ENCODE data around the gene KDM4B. TPM values are rescaled to one million over a fixed set of nuclear protein-coding genes. Genes with fewer than 3 reads are reported as not detected.

The KDM4B gene
- total RNA-seq, 1 experiment from 2014 or later: 43.7 TPM

DNA sequence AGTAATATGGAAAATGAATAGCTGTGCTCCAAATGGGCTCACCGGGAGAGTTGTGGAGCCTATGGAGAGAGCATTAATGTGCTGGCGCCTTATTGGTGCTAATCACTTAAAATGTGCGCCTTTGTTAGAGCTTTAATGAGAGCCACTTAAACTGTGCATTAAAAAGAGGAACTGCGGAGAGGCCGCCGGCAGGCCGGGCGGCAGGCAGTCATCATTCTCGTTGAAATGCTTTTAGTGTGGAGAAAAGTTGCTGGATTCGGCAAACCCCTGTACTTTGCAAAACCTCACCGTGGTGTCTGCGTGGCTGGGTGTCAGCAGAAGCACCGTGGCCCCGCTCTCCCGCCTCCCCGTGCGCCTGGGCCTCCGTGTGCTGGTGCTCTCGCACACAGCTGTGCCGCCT, 105.5 kb downstream of the KDM4B start:
- no peak overlapping the region for H3K27ac ChIP-seq (ENCODE audit: insufficient read length, low read depth, low read length)

More for the DNA sequence above, 105.5 kb downstream of the KDM4B start:
- no peaks in the 10 kb centered on the region for H3K23me2 ChIP-seq (ENCODE audit: insufficient read length, low read depth, low read length, poor library complexity, severe bottlenecking)
- no peak overlapping the region for H4K8ac ChIP-seq (replicated peaks; ENCODE audit: insufficient read length, low read depth, low read length)
- no peak overlapping the region for H3K56ac ChIP-seq (ENCODE audit: insufficient read length, low read depth, low read length)
- peaks cover 32 to 39% of the 10 kb centered on the region in 2 experiments for H3K4me1 Mint-ChIP-seq
- no peak overlapping the region for H2BK120ac ChIP-seq (ENCODE audit: low read depth, low read length, poor library complexity, severe bottlenecking)
- TF ChIP-seq, protein P1, sequence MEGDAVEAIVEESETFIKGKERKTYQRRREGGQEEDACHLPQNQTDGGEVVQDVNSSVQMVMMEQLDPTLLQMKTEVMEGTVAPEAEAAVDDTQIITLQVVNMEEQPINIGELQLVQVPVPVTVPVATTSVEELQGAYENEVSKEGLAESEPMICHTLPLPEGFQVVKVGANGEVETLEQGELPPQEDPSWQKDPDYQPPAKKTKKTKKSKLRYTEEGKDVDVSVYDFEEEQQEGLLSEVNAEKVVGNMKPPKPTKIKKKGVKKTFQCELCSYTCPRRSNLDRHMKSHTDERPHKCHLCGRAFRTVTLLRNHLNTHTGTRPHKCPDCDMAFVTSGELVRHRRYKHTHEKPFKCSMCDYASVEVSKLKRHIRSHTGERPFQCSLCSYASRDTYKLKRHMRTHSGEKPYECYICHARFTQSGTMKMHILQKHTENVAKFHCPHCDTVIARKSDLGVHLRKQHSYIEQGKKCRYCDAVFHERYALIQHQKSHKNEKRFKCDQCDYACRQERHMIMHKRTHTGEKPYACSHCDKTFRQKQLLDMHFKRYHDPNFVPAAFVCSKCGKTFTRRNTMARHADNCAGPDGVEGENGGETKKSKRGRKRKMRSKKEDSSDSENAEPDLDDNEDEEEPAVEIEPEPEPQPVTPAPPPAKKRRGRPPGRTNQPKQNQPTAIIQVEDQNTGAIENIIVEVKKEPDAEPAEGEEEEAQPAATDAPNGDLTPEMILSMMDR (conservative IDR thresholded peaks at IDR 0.05): no peak
- DNase-seq: no peak
- no peak overlapping the region for H2BK12ac ChIP-seq (ENCODE audit: insufficient read length, low read depth, low read length)
- no peak overlapping the region for H4K91ac ChIP-seq (ENCODE audit: insufficient read length, low read depth, low read length)
- peak overlapping the region in 1 of 2 experiments; percentile 34; a peak in 2 of 5 replicates for H3K4me3 Mint-ChIP-seq
- H2BK15ac ChIP-seq (ENCODE audit: low read depth, low read length): no peak overlapping the region
- no peak overlapping the region for H3K23ac ChIP-seq (ENCODE audit: insufficient read length, low read depth, low read length)
- no peak overlapping the region for H2AFZ ChIP-seq (ENCODE audit: low read length)
- H3K4ac ChIP-seq (ENCODE audit: low read depth, low read length): no peak overlapping the region
- WGBS (ENCODE audit: extremely low coverage, insufficient read length, low lambda C conversion rate): no CpG with 5 or more reads among the region's 20 CpGs
- no peak overlapping the region for H3T11ph ChIP-seq (ENCODE audit: low read length)
- H3K4me2 ChIP-seq (ENCODE audit: insufficient read depth, insufficient read length, low read length): no peak overlapping the region
- no peaks in the 10 kb centered on the region for H3K9me3 ChIP-seq (ENCODE audit: control insufficient read depth, low read depth, low read length)
- no peaks in the 10 kb centered on the region for H3K79me2 ChIP-seq (ENCODE audit: insufficient read depth, low read length)
- H3K9ac ChIP-seq (ENCODE audit: extremely low read depth, insufficient read length, low read length): no peak overlapping the region
- H2BK5ac ChIP-seq (ENCODE audit: insufficient read length, low read length): no peak overlapping the region
- no peak overlapping the region; the same call in 1 of the 2 replicates for H3K14ac ChIP-seq (ENCODE audit: insufficient read depth, low read length)
- peaks cover 5 to 23% (median 21%) of the 10 kb centered on the region in 3 experiments; a peak in 6 of 7 replicates for H3K36me3 Mint-ChIP-seq (ENCODE audit: insufficient read depth in 1 of 3, low read depth in 3 of 3)
- H2AK5ac ChIP-seq (ENCODE audit: insufficient read length, low read length): no peak overlapping the region
- no peak overlapping the region for H4K5ac ChIP-seq (ENCODE audit: insufficient read length, low read depth, low read length)
- H3K27ac Mint-ChIP-seq: peak overlapping the region; percentile 87 to 89 (median 88); a peak in 4 of 7 replicates
- no peak overlapping the region for H3K18ac ChIP-seq (ENCODE audit: insufficient read length, low read depth, low read length)
- H3K27me3 Mint-ChIP-seq (ENCODE audit: low read depth): no peaks in the 10 kb centered on the region
- H3K27me3 ChIP-seq (ENCODE audit: insufficient read depth, low read length): peaks cover 2% of the 10 kb centered on the region; the same call in 1 of the 2 replicates
- peaks cover 6% of the 10 kb centered on the region; the same call in 1 of the 2 replicates for H3K4me1 ChIP-seq (ENCODE audit: insufficient read depth, low read length)
- no peaks in the 10 kb centered on the region for H3K79me1 ChIP-seq (ENCODE audit: insufficient read depth, low read depth, low read length, poor library complexity, severe bottlenecking)
- H2BK20ac ChIP-seq (ENCODE audit: low read depth, low read length, poor library complexity, severe bottlenecking): no peak overlapping the region
- H3K9me3 Mint-ChIP-seq: no peaks in the 10 kb centered on the region
- no peaks in the 10 kb centered on the region for H4K20me1 ChIP-seq (ENCODE audit: control insufficient read depth, insufficient read depth, insufficient read length)
